22Rv1 (cell line): Measurements from ENCODE around the gene RFESD.

ENCODE experiments used
- ZFX ChIP-seq: fragments of 450-650 bp; IDR thresholded peaks from 2 replicates; pipeline ENCODE4 v1.6.1; 2017; ENCODE audit warnings: antibody characterized with exemption, borderline replicate concordance
- TF ChIP-seq, protein P1 (sequence below): fragments of 450-650 bp; IDR thresholded peaks from 2 replicates; pipeline ENCODE4 v1.5.1; 2017; ENCODE audit warnings: mild to moderate bottlenecking

DNA sequence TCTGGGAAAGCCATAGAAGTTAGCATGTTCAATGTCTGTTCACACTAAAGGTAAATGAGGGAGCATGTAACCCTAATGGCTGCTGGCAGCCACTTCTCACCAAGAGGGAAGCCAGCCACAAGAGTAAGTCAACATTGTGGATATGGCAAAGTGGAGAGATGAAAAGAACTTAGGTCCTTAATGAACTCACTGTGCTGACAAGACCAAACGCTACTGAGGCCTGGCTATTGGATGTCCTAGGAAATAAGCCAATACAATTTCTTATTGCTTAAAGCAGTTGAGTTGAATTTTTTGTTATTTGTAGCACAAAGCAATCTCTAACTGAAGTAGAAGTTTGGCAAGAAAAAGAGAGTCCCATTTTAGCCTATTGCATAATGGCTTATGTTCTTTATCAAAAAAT is 19.9 kb upstream of the RFESD start:
- TF ChIP-seq, protein P1, sequence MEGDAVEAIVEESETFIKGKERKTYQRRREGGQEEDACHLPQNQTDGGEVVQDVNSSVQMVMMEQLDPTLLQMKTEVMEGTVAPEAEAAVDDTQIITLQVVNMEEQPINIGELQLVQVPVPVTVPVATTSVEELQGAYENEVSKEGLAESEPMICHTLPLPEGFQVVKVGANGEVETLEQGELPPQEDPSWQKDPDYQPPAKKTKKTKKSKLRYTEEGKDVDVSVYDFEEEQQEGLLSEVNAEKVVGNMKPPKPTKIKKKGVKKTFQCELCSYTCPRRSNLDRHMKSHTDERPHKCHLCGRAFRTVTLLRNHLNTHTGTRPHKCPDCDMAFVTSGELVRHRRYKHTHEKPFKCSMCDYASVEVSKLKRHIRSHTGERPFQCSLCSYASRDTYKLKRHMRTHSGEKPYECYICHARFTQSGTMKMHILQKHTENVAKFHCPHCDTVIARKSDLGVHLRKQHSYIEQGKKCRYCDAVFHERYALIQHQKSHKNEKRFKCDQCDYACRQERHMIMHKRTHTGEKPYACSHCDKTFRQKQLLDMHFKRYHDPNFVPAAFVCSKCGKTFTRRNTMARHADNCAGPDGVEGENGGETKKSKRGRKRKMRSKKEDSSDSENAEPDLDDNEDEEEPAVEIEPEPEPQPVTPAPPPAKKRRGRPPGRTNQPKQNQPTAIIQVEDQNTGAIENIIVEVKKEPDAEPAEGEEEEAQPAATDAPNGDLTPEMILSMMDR, result no peak
- TF ChIP-seq ZFX, result no peak
